COLO668 (cell line): Measurements from ENCODE around the gene APLNR.

Experiments
- DNase-seq: peaks from one replicate; lab custom pipeline; 2025; ENCODE audit not compliant: unreplicated experiment; lab: John Stamatoyannopoulos, UW

APLNR gene

DNA sequence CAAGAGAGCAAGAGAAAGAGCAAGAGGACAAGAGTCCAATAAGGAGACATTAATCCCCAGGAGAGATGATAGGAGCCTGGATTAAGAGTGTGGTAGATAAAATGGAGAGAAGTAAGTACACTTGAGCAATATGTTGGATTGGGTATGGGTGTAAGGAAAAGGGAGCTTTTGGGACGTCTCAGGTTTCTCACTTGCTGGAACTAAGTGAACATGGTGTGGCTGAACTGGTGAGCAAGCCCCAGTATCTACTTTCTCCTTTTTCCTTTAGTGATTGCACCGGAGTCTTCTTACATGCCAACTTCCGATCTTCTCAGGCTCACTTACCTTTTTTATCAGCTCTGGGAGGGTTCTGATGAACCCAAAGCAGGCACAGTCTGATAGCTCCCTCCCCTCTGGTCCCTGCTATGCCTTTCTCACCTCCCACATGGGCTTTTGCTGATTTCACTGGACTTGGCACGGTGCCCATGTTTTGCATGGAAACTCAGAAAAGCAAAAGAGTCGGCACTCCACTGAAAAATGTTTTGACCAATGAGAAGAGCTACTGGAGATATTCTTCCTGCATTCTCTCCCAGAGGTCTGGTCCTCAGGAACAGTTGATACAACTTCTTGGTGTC is 14.5 kb upstream of the APLNR start:
- DNase-seq = peak; percentile 8

DNA sequence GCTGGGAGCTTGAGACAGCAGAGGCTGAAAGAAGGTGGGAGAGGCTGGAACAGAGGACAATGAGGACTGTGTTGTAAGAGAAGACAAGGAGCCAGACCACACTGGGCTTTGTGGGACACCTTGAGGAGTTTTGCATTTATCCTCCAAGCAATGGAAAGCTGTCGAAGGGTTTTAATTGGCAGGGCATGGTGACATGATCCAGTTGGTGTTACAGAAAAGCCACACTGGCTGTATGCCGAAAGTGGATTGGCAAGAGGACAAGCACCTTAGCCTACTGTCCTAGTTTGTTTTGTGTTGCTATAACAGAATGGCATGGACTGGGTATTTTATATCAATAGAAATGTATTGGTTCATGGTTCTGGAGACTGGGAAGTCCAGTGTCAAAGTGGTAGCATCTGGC is 14.0 kb upstream of the APLNR start:
- DNase-seq = no peak

DNA sequence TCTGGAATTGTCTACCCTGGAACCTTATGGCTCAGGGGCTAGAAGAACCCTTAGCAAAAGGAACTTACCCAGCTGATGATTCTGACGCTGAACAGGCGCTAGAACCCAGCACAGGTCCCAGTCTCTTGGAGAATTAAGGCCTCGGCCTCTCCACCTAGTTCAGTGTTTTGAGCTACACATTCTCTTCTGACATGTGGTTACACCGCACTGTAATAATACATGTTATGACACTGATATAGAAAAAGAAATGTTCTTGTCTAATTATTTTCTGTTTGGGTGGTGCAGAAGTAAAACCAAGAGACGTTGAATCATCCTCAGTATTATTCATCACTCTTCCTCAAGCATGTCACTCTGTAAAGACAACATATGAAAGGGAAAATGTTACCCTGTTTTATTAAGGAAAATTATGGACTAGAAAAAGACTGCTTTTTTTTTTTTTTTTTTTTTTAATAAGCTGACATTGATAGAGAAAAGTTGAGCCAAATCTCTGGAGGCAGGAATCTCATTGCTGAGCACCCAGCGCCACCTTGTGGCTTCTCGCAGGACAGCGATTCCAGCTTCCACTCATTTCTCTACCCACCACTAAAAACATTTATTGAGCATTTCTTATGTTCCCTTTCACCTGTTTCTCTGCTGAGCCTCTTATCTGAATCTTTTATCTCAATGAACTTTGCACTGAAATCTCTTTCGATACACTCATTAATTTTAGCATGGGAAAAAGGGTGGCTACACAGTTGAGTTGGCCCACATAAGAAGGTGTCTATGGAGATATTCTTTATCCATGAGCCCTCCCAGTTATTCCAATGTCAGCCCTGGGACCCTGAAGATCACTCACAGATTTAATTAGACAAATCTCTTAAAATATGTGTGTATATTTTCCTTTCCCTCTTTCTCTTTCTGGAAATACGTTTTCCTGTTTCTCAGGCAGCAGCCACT is 12.6 kb upstream of the APLNR start:
- DNase-seq = peak; percentile 42

DNA sequence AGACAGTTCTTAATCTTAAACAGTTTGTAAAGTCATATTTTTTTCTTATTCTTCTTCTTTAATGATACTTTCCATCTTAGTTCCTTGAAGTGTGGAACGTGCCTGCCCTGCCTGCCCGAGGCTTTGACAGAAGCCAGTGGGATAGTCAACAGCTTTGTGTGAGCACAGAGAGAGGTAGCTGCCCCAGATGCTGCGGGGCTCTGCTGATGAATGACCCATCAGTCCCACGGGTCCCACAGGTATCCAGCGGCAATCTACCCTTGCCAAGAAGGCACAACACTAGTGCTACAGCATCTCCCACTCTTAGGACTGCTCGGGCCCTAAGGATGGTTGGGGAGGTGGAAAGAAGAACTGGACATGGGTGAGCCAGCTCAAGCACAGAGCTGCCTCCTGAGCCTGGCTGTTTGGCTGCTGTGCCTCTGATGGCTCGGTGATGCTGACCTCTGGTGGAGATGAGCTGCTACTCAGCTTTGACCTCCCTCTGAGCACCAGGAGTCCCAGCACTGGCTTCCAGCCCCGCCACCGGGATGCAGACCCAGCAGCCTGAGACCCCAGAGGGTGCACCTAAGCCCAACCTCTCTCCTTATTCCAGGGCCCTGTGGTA is 11.8 kb upstream of the APLNR start:
- peak; percentile 21 for DNase-seq

DNA sequence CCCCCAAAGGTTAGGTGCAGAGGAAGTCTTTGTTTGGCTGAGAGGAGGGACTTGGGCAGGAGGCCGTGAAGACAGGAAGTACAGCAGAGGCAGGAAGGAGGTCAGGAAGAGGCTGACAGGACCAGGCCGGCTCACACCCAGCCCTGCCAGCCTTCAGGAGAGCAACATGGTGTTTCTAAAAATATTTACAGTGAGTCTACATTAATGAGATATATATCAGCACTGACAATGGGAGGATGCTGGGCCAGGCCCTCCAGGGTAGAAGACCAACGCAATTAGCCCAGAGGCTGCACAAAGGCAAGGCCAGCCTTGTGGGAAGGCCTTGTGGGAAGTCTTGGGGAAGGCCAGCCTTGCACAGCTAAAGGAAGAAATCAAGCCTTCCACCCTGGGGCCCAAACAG is 7.9 kb upstream of the APLNR start:
- DNase-seq = no peak

DNA sequence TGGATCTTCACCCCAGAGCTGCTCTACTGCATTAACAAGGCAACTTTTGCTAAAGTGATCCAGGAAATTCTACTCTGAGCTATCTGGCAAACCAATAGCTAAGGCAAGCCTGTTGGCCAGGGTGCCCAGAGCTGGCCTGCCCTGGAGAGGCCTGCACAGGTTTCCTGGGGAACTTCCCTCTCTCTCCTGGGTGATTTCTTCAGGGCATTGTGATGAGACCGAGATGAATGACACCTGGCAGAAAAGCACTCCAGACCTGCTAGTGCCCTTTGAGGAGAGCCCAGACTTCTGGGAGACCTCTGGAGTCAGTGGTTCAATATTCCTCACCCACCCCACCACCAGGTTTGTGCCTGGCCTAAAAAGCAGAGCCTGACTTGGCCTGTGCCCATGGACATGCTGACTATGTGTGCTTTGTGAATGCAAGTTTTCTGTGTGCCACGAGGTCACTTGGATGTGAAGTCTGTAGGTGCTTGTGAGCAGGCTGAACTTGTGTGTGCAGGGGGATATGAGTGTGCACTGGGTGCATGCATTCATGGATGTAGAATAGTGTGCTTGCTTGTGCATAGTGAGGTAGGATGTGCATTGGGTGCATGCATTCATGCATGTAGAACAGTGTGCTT is 4.4 kb upstream of the APLNR start:
- DNase-seq = no peak

DNA sequence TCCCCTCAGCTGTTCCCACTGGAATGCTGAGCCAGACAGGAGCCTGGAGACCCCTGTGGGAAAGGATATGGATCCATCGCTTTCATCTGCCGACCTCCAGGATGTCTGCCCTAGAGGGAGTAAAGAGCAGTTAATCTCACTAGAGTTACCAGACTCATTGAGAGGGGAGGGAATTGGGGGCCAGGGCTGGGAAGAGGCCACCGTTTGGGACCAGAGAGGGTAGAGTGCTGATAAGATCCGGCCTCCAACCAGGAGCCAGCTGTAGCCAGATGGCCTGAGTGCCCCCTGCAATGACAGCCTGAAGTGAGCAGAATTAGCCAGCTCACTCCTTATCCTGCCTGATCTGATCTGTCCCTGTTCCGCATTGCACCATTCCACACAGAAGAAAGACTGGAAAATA is 3.7 kb upstream of the APLNR start:
- DNase-seq = no peak

DNA sequence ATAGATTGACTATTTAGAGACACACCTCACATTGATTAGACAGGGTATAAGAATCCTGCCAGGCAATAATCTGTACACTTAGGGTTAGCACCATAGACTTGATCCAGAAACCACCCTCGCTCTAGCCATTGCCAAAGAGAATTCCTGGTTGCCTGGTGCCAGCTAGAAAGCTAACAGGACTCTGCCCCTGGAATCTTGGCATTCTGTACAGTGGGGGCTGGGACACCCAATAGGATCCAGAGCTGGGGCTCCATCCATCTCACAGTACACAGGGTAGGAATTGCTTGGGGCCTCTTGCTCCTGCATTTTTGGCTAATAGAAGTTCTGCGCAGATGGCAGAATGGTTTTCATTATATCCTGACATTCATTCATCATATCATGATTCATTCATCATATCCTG is 3.0 kb upstream of the APLNR start:
- no peak for DNase-seq

DNA sequence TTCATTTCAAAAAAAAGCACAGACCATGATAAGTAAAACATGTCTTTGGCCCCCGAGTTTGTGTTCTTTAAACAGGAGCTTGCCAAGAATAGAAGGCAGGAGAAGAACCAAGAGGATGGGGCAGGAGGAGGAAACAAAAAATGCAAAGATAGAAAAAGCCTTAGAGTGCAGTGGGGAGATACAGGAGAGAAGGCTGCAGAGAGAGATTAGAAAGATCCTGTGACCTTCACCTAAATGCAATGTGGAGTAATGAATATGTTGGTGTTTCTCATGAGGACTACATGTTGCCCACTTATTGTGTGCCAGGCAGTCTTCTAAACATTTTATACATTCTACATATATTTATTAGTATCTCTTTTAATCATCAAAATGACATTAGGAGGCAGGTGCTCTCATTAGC is 2.3 kb upstream of the APLNR start:
- no peak for DNase-seq

DNA sequence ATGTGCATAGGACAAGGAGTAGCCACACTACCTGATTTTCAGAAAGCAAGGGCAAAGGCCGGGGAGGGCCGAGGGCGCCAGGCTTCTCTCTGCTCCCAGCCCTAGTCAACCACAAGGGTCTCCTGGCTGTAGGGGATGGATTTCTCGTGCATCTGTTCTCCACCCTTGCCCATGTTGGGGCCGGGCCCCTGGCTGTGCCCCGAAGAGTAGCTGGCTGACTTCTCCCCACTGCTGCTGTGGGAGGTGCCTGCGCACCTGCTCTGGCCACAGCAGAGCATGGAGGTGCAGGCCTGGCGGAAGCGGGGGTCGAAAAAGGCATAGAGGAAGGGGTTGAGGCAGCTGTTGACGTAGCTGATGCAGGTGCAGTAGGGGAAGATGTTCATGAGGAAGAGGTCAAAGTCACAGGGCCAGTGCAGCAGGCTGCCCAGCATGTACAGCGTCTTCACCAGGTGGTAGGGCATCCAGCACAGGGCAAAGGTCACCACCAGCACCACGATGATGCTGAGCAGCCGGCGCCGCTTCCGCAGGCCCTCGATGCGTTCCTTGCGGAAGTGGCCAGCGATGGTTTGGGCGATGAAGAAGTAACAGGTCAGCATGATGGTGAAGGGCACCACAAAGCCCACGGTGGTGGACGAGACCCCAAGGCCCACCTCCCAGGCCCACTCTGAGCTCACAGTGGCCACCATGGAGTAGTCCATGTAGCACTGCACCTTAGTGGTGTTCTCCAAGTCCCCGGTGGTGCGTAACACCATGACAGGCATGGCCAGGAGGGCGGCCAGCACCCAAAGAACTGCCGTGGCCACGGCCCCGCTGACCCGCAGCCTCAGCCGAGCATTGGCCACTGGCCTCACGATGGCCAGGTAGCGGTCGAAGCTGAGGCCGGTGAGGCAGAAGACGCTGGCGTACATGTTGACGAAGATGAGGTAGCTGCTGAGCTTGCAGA is 1.0 kb downstream of the APLNR start:
- DNase-seq = no peak

DNA sequence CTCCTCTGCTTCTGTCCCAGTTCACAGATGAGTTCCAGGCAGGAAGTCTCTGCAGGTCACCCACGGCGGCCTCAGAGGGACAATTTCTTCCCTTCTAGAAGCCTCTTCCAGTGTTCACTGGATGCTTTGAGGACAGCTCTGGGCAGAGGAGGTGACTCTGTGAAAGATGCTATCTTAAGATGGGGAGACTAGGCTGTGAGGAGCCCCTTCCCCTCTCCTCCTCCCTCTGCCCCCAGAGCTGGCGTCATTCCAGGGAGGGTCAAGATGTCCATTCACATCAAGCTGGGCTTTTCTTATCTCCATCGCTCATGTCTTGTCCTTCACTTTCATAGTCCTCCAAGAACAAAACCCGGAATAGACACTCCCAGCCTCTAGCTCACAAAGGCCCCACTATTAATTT is 3.3 kb downstream of the APLNR start:
- DNase-seq = no peak

DNA sequence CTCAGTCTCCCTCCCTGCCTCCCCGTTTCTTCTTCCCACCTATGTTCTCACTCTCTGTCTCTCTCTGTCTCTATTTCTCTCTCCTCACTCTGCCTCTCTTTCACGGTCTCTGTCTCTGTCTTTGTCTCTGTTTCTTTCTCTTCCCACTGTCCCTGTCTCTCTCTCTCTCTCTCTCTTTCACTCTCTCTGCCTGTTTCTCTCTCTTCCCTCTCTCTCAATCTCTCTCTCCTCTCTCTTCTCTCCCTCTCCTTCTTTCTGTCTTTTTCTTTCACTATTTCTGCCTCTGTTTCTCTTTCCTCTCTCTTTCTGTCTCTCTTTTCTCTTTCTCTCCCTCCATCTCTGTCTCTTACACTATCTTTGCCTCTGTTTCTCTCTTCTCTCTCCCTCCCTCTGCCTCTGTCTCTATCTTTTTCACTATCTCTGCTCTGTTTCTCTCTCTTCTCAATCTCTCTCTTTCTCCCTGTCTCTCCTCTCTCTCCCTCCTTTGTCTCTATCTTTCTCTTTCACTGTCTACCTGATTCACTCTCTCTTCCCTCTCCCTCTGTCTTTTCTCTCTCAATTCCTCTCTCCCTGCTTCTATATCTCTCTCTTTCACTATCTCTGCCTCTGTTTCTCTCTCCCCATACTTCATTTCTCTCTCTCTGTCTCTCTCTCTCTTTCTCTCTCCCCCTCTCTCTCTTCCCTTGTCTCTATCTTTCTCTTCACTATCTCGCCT is 5.4 kb downstream of the APLNR start:
- DNase-seq = no peak

DNA sequence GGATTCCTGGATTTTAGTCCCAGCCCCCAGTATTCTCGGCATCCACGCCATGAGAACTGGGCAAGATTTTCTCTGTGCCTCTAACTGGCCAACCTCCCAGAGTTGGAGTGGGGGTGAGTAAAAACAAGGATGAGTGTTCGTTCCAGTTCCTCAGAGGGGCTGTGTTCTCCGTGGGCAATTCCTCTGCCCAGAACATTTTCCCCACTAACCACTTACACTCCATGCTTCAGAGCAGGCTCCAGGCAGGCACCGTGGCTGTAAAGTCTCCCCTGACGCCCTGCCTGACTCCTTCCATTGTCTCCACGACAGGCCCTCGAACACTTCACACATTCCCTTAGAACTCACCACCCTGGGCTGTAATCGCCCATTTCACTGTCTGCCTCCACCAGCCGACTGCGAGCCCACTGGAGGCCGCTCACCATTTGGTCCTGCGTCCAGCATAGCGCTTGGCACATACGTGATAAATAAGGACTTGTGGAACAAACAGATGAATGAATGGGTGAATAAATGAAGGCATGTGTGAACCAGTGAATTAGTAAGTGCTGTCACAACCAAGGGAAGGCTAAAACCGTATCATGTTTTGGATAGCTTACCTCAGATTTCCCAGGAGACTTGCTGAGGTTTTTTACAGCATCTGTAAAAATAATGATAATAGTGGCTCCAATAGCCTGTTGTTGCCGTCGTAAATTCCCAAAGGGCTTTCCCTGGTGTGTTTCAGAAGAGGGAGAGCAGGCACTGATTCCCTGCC is 6.1 kb downstream of the APLNR start:
- no peak for DNase-seq

DNA sequence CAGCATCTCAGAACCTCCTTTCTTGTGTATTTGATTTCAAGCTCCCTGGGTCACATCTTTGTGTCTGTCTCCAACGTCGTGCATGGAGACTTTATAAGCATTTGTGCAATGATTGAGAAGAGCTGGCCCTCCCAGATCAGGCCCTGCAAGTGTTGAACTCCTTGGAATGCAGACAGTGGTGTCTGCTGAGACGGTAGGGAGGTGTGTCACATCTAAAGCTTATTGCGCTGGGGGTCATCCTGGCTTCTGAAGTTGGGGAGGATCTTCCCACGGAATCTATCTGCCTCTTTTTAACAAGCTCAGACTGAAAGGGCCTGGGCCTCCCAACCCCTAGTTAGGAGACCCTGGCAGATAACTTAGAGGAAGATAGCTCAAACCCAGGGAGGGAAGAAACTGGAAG is 6.7 kb downstream of the APLNR start:
- no peak for DNase-seq

DNA sequence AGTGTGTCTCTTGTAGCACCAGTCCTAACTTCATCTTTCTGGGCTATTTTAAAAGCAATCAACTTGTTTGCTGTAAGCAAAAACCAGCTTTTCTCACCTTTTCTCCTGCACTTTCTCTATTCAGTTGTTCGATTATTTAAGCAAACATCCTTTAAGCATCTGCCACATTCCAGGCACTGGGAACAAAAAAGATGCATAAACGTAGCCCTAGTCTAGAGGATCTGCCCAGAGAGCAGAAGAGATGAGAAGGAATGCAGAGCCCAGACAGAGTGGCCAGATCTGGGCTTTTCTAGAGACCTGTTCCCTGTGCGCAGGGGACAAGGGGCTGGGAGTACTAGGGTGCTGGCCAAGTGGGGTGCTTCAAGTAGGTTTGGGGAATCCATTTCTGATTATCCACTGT is 8.4 kb downstream of the APLNR start:
- no peak for DNase-seq

DNA sequence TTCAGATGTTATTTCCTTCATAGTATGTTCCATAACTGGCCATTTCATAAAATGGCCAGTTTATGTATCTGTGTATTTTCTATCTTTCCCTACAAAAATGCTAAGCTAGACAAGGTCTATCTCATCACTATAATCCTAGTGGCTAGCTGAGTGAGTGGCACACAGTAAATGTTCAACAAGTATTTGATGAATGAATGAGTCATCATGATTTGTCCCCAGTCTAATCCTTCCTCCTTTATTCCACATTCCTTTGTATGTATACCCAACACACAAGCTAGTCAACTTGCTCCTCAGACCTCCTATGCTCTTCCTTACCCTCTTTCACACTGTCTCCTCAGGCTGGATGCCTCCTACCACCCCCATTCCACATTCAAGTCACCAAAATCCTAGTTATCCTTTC is 12.5 kb downstream of the APLNR start:
- no peak for DNase-seq

DNA sequence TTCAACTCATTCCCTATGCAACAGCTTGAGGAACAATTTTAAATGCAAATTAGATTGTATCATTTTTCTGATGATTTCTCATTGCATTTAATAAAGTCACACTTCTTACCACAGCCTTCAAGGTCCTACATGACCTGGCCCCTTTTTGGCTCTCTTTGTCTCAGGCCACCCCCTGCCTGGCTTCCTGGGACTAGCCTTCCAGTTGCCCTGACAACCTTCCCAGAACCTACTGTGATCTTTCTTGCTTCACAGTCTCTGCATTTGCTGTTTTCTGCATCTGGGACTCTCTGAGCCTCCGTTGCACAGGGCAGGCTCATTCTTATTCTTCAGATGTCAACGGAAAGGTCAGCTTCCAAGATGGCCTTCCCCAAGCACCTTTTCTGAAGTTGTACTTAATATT is 12.9 kb downstream of the APLNR start:
- DNase-seq = no peak

DNA sequence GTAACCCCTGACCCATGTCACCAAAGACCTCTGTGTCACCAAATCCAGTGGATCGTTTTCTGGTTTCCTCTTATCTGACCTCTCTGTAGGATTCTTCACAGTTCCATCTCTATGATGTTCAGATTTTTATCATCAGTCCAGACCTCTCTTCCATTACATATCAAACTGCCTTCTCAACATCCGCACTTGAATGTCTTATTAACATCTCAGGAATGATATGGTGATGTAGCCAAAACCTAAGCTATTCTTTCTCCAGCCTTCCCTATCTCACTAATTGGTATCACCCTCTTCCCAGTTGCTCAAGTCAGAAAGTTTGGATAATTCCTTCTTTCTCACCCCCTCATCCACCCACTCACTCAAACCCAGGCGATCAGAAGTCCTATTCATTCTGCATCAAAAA is 13.4 kb downstream of the APLNR start:
- DNase-seq = no peak

DNA sequence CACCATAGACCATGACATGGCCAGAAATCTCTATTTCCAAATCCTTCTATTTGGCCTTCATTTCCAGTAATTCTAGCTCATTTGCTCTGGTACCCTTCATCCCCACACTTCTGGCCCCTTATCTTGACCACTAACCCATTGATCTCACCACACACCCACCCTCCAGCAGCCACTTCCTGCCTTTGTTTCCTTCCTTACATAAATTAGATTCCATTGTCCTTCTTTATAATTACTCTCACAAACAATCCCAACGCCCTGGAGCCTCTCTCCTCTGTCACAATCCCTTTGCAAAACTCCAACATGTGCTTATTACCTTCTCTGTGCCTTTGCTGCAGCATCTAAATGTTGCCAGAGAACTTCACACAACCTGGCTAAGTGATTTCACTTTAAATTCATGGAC is 14.8 kb downstream of the APLNR start:
- no peak for DNase-seq
